BJ (cell line): Measurements from ENCODE around the gene WDHD1. TPM values are rescaled to one million over a fixed set of nuclear protein-coding genes. Genes with fewer than 3 reads are reported as not detected.
"Not testable (repeated sequence)": the region's sequence is repeated elsewhere in the genome, so short reads cannot be mapped to it uniquely, and the experiment has no call there.

ENCODE experiments used
- CTCF ChIA-PET: fragments of 350-600 bp; formaldehyde crosslinking; extraction: SDS; loops from one replicate; lab custom pipeline; 2021; ENCODE audit warnings: antibody characterized with exemption, inconsistent platforms; lab: Yijun Ruan, JAX
- POLR2A ChIA-PET: fragments of 300-600 bp; sonication (Branson Sonifier 250); formaldehyde crosslinking; extraction: SDS; loops from one replicate; lab custom pipeline; 2021; ENCODE audit warnings: antibody characterized with exemption; lab: Charles Lee
- DNase-seq: peaks from one replicate; pipeline ENCODE4 v3.0.0-alpha.2; 2011; ENCODE audit warnings: low read depth
- H3K27me3 ChIP-seq: 2 replicates; pipeline ENCODE4 v1.6.0; 2011; ENCODE audit warnings: low read length; ENCODE audit not compliant: control insufficient read depth, insufficient read depth
- H3K36me3 ChIP-seq: 2 replicates; pipeline ENCODE4 v1.5.1; 2011; ENCODE audit warnings: low read length; ENCODE audit not compliant: control insufficient read depth, insufficient read depth
- H3K4me3 ChIP-seq: 2 replicates; pipeline ENCODE4 v1.5.1; 2011; ENCODE audit warnings: low read depth, mild to moderate bottlenecking, control low read depth, low read length
- polyA plus RNA-seq: library from polyadenylated mRNA; depleted of rRNA; stranded (reverse); fragments of >200 nt; gene quantifications from 2 replicates; pipeline ENCODE4 v1.2.3, GENCODE V29; 2011
- TF ChIP-seq, protein P1 (sequence below): IDR thresholded peaks from 2 replicates; pipeline ENCODE4 v1.5.1; 2011; ENCODE audit warnings: low read depth, mild to moderate bottlenecking, control low read depth, inconsistent platforms, low read length, moderate library complexity; ENCODE audit not compliant: insufficient read depth

The WDHD1 gene
- polyA plus RNA-seq, 1 experiment = 2.6 TPM

DNA sequence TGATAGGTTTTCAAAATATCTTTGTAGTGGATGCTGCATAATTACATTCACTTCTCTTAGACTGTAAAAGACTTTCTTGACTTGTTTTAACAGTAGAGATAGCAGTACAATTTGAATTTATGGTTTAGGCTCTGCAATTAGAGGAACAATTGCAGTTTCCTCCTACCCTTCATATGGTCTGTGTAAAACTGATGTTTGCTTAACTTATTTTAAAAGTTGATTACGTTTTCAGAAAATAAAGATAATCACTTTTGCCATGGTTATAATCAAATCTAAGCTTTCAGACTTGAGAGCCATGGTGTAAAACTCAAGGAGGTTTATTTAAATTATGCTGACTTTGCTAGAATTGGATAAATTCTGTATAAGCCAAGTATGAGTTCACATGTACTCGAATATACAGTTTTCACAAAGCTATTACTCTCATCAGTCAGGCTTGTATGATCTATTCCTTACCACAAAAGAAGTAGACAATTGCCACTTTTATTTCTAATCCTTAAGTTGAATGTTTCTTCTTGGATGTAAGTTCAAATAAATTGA lies 22.1 kb upstream of the WDHD1 start:
- no peak for DNase-seq
- ChIA-PET POLR2A (no interaction called here), CTCF (no interaction called here)
- TF ChIP-seq, protein P1, sequence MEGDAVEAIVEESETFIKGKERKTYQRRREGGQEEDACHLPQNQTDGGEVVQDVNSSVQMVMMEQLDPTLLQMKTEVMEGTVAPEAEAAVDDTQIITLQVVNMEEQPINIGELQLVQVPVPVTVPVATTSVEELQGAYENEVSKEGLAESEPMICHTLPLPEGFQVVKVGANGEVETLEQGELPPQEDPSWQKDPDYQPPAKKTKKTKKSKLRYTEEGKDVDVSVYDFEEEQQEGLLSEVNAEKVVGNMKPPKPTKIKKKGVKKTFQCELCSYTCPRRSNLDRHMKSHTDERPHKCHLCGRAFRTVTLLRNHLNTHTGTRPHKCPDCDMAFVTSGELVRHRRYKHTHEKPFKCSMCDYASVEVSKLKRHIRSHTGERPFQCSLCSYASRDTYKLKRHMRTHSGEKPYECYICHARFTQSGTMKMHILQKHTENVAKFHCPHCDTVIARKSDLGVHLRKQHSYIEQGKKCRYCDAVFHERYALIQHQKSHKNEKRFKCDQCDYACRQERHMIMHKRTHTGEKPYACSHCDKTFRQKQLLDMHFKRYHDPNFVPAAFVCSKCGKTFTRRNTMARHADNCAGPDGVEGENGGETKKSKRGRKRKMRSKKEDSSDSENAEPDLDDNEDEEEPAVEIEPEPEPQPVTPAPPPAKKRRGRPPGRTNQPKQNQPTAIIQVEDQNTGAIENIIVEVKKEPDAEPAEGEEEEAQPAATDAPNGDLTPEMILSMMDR = no peak
- H3K36me3 ChIP-seq = no peaks in the 10 kb centered on the region
- H3K27me3 ChIP-seq = no peaks in the 10 kb centered on the region
- no peak overlapping the region for H3K4me3 ChIP-seq

DNA sequence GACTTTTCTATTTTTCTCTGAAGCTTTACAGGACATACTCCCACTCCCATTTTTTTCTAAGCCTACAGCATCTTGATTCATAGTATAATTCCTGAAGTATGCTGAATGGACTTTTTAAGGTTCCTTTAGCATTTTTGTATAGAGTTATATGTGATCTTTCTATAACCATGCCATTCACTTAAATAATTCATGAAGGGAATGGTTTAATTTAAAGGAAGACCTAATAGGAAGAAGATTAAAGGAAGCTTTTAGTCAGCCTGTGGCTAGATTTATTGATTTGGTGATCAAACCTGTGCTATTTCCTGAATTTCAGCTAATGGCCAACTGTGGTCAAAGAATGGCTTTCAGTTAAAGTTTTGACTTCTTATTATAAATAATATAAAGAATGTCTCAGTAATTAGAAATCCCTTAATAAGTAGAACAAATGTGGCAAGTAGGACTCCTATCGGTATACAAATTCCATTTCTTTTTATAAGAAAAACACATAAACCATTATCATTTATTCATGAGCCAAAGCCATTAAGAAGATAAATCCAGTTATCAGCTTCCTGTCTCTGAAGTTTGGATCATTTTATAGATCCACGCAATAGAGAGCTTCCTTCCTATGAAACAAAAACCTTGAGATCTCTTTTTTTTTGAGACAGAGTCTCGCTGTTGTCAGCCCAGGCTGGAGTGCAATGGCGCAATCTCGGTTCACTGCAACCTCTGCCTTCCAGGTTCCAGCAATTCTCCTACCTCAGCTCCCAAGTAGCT lies 20.6 kb upstream of the WDHD1 start:
- ChIA-PET CTCF (interaction anchor here (1.1 kb wide), 1 partner anchor 17 kb away, joined by 3 read pairs; no protein-coding TSS in a partner anchor), POLR2A (no interaction called here)
- TF ChIP-seq, protein P1 = no peak
- H3K36me3 ChIP-seq = no peaks in the 10 kb centered on the region
- DNase-seq = no peak
- H3K27me3 ChIP-seq = no peaks in the 10 kb centered on the region
- H3K4me3 ChIP-seq = no peak overlapping the region

DNA sequence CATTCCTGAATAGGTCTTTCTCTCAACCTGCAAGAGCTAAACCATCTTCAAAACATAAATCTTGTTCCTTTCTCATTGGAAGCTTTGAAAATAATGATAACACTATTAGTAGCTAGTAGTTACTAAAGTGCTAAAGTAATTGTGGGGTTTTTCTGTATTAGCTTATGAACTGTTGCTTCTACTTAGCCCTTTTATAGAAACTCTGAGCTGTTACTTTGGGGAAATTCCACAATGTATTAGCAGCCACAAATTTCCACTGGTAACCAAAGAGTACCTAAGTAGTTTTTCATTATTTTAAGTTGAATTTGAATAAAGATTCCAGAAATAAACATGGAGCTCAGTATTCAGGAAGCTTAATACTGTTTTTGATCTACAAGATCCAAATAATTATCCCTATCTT lies 18.2 kb upstream of the WDHD1 start:
- TF ChIP-seq, protein P1 = no peak
- Histone ChIP-seq H3K36me3 (no peaks in the 10 kb centered on the region), H3K4me3 (no peak overlapping the region), H3K27me3 (no peaks in the 10 kb centered on the region)
- POLR2A ChIA-PET = no interaction called here
- no peak for DNase-seq
- CTCF ChIA-PET = no interaction called here

DNA sequence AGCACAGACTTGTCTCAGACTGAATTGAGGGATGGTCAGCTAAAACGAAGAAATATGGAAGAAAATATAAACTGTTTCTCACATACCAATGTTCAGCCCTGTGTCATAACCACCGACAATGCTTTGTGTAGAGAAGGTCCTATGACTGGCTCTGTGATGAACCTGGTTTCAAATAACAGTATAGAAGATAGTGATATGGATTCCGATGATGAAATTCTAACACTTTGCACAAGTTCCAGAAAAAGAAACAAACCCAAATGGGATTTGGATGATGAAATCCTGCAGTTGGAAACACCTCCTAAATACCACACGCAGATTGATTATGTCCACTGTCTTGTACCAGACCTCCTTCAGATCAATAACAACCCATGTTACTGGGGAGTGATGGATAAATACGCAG lies 16.6 kb upstream of the WDHD1 start:
- no peak for DNase-seq
- no peak overlapping the region for H3K4me3 ChIP-seq
- TF ChIP-seq, protein P1 = no peak
- ChIA-PET CTCF (no interaction called here), POLR2A (no interaction called here)
- no peaks in the 10 kb centered on the region for H3K27me3 ChIP-seq
- H3K36me3 ChIP-seq = no peaks in the 10 kb centered on the region

DNA sequence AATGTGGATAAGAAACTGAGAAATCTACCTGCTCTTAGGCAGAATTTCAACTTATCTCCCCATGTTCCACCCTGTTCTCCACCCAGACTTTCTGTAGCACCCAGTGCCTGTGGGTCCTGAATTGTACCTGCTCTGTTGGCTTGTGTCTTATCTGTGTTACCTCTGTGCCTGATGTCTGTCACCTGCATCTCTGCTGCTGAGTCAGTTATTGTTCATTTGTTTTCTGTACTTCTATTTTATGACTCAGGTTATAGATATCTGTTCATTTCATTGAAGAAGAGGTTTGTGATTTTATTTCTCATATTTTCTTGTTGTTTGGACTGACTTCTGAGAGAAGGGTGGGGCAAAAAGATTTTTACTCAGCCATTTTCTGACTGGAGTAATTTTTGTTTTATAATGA lies 11.8 kb upstream of the WDHD1 start:
- H3K36me3 ChIP-seq = no peaks in the 10 kb centered on the region
- TF ChIP-seq, protein P1 = no peak
- POLR2A ChIA-PET = no interaction called here
- H3K27me3 ChIP-seq = no peaks in the 10 kb centered on the region
- H3K4me3 ChIP-seq = no peak overlapping the region
- CTCF ChIA-PET = interaction anchor here (2.1 kb wide), 1 partner anchor 13 kb away, joined by 9 read pairs; the partner anchor contains the start of gene MAPK1IP1L
- DNase-seq = no peak

DNA sequence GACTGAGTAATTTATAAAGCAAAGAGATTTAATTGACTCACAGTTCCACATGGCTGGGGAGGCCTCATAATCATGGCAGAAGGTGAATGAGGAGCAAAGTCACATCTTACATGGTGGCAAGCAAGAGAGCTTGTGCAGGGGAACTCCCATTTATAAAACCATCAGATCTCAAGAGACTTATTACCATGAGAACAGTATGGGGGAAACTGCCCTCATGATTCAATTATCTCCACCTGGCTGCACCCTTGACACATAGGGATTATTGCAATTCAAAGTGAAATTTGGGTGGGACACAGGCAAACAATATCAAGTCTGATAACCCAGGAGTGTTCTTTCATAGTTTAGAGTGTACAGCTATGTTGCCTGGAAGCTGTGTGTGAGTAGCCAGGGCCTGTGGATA lies 11.1 kb upstream of the WDHD1 start:
- H3K4me3 ChIP-seq, POLR2A ChIA-PET, H3K27me3 ChIP-seq, H3K36me3 ChIP-seq, DNase-seq: not testable (repeated sequence)
- CTCF ChIA-PET = interaction anchor here (2.1 kb wide), 1 partner anchor 14 kb away, joined by 9 read pairs; the partner anchor contains the start of gene MAPK1IP1L
